Right ventricle myocardium superior (tissue), 1 donor: ENCODE results near the gene ELFN2. TPM values are rescaled to one million over a fixed set of nuclear protein-coding genes. Genes with fewer than 3 reads are reported as not detected.
"Not testable (repeated sequence)": the region's sequence is repeated elsewhere in the genome, so short reads cannot be mapped to it uniquely, and the experiment has no call there.

Experiments
- ATAC-seq: fragments of 200-7000 bp; cut with Tn5 transposase; one replicate; pipeline ENCODE4 v1.9.1; 2020; ENCODE audit warnings: mild to moderate bottlenecking; ENCODE audit not compliant: poor library complexity
- DNase-seq: peaks from one replicate; pipeline ENCODE4 v3.0.0-alpha.2; 2020
- intact Hi-C: fragments of 100-400 bp; cut with DNase I; formaldehyde crosslinking; loops from one replicate; pipeline ENCODE4 v1.11.2; 2022
- long read RNA-seq: library from polyadenylated mRNA; unstranded; transcript quantifications from one replicate; pipeline ENCODE4 v2.0.0, GENCODE V29; 2021
- total RNA-seq: library from RNA; stranded (reverse); fragmentation: NEBNext Ultra II Directional; extraction: Animal tissue kit (Norgen Biotek cat#: 25700); gene quantifications from one replicate; pipeline ENCODE4 v1.2.1, GENCODE V29; 2021
- donor health status: DM: no; HTN: yes; CAD: no; lungs with severe emphysema.

Gene ELFN2
- total RNA-seq = 0.19 TPM
- long read RNA-seq = 0 reads

- intact Hi-C loops = loop anchor here (10.0 kb wide), 1 partner anchor 112 kb away; no protein-coding TSS in a partner anchor
- DNase-seq = no peak
- ATAC-seq = no peak
Measured at GRCh38 chr22:37427135-37427710, at the start of gene ELFN2. TSS of gene ELFN2 (minus strand) at chr22:37427479. CDS start at chr22:37375534, 51,945 bp downstream.

GRCh38 chr22:37476389-37477329 is 49.4 kb upstream of the ELFN2 start:
- intact Hi-C loops = no loop called here
- no peak for ATAC-seq
- DNase-seq = no peak

- ATAC-seq (no peak), DNase-seq (no peak)
- intact Hi-C loops = no loop called here
Measured at GRCh38 chr22:37474447-37475090, 47.3 kb upstream of the ELFN2 start.

- intact Hi-C loops = no loop called here
- ATAC-seq (no peak), DNase-seq (no peak)
Measured at GRCh38 chr22:37473437-37473946, 46.2 kb upstream of the ELFN2 start.

- ATAC-seq (no peak), DNase-seq (no peak)
- intact Hi-C loops = no loop called here
Measured at GRCh38 chr22:37472418-37473006, 45.2 kb upstream of the ELFN2 start.

- no peak for ATAC-seq
- intact Hi-C loops = no loop called here
- no peak for DNase-seq
Measured at GRCh38 chr22:37471727-37472417, 44.6 kb upstream of the ELFN2 start.

- intact Hi-C loops = no loop called here
- no peak for ATAC-seq
- DNase-seq = no peak
Measured at GRCh38 chr22:37470087-37470445, 42.8 kb upstream of the ELFN2 start.

- DNase-seq = no peak
- intact Hi-C loops = no loop called here
- no peak for ATAC-seq
Measured at GRCh38 chr22:37469416-37470086, 42.3 kb upstream of the ELFN2 start.

- intact Hi-C loops, DNase-seq, ATAC-seq: not testable (repeated sequence)
Measured at GRCh38 chr22:37468201-37468695, 41.0 kb upstream of the ELFN2 start.

GRCh38 chr22:37467391-37467955 is 40.2 kb upstream of the ELFN2 start:
- DNase-seq = no peak
- ATAC-seq = no peak
- intact Hi-C loops = no loop called here

- intact Hi-C loops = no loop called here
- ATAC-seq (peak; percentile 22), DNase-seq (no peak)
Measured at GRCh38 chr22:37464181-37464580, 36.9 kb upstream of the ELFN2 start.

GRCh38 chr22:37462983-37463382 is 35.7 kb upstream of the ELFN2 start:
- DNase-seq (no peak), ATAC-seq (no peak)
- intact Hi-C loops = no loop called here

- intact Hi-C loops = no loop called here
- no peak for ATAC-seq
- no peak for DNase-seq
Measured at GRCh38 chr22:37462436-37462835, 35.2 kb upstream of the ELFN2 start.

- DNase-seq (no peak), ATAC-seq (no peak)
- intact Hi-C loops = no loop called here
Measured at GRCh38 chr22:37461961-37462360, 34.7 kb upstream of the ELFN2 start.

- intact Hi-C loops = no loop called here
- DNase-seq = no peak
- ATAC-seq = no peak
Measured at GRCh38 chr22:37460684-37461083, 33.4 kb upstream of the ELFN2 start.

GRCh38 chr22:37459206-37459605 is 31.9 kb upstream of the ELFN2 start:
- intact Hi-C loops = no loop called here
- no peak for DNase-seq
- no peak for ATAC-seq

GRCh38 chr22:37457093-37457893 is 30.0 kb upstream of the ELFN2 start:
- intact Hi-C loops = loop anchor here (2.0 kb wide), 1 partner anchor 140 kb away; no protein-coding TSS in a partner anchor
- peak; percentile 77 for DNase-seq
- peak; percentile 82 for ATAC-seq
